HEK293 (cell line): Measurements from ENCODE around the gene SLC20A1.

Source experiments
- ZBTB21 ChIP-seq: fragments of 450-650 bp; formaldehyde crosslinking; IDR thresholded peaks from 2 replicates; pipeline ENCODE4 v1.5.1; 2017; ENCODE audit warnings: missing biosample characterization, missing genetic modification characterization
- TF ChIP-seq, protein P1 (sequence below): fragments of 450-650 bp; formaldehyde crosslinking; IDR thresholded peaks from 2 replicates; pipeline ENCODE4 v1.5.1; 2016; ENCODE audit warnings: missing biosample characterization, missing genetic modification characterization

DNA sequence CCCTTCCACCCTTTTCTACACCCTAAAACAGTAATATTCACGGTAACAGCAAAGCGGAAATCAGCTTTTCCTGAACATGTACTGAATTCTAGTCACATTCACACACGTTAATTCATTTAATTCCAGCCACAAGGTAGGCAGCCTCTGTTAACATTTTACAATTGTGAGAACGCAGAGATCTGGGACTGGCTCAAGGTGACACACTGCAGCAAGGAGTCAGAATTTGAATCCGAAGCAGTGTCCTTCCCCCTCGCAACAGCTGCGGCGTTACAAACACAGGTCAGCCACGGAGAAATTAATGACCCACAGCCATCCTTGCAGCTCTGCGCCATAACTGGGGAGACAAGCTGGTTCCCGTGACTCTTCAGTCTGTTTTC, 818 bp upstream of the SLC20A1 start:
- TF ChIP-seq ZBTB21 (tag by site-specific recombination), result no peak
- TF ChIP-seq, protein P1, sequence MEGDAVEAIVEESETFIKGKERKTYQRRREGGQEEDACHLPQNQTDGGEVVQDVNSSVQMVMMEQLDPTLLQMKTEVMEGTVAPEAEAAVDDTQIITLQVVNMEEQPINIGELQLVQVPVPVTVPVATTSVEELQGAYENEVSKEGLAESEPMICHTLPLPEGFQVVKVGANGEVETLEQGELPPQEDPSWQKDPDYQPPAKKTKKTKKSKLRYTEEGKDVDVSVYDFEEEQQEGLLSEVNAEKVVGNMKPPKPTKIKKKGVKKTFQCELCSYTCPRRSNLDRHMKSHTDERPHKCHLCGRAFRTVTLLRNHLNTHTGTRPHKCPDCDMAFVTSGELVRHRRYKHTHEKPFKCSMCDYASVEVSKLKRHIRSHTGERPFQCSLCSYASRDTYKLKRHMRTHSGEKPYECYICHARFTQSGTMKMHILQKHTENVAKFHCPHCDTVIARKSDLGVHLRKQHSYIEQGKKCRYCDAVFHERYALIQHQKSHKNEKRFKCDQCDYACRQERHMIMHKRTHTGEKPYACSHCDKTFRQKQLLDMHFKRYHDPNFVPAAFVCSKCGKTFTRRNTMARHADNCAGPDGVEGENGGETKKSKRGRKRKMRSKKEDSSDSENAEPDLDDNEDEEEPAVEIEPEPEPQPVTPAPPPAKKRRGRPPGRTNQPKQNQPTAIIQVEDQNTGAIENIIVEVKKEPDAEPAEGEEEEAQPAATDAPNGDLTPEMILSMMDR, result no peak
